GM19468 (cell line): ENCODE measurements around the gene MVB12A.

Source experiments
- ATAC-seq: cut with Tn5 transposase; IDR thresholded peaks from one replicate; pipeline ENCODE4 v1.9.1; 2021; ENCODE audit warnings: mild to moderate bottlenecking, moderate library complexity, moderate number of reproducible peaks; ENCODE audit not compliant: unreplicated experiment; ENCODE audit errors: extremely low read depth

The MVB12A gene

GRCh38 chr19:17404015-17404414 is 15.8 kb upstream of the MVB12A start:
- ATAC-seq, result no peak

GRCh38 chr19:17404621-17405249 is 15.1 kb upstream of the MVB12A start:
- no peak for ATAC-seq

GRCh38 chr19:17405250-17406045 is 14.4 kb upstream of the MVB12A start, which contains the start of gene BST2:
Gene BST2 (minus strand): TSS chr19:17405630. CDS start chr19:17405575, 55 bp downstream.
- peak; percentile 50 for ATAC-seq

- ATAC-seq, result no peak
These were observed 13.6 kb upstream of the MVB12A start for GRCh38 chr19:17406046-17406886.

GRCh38 chr19:17406887-17407196 is 13.0 kb upstream of the MVB12A start:
- ATAC-seq, result no peak

GRCh38 chr19:17409990-17410389 is 9.9 kb upstream of the MVB12A start:
- no peak for ATAC-seq

DNA sequence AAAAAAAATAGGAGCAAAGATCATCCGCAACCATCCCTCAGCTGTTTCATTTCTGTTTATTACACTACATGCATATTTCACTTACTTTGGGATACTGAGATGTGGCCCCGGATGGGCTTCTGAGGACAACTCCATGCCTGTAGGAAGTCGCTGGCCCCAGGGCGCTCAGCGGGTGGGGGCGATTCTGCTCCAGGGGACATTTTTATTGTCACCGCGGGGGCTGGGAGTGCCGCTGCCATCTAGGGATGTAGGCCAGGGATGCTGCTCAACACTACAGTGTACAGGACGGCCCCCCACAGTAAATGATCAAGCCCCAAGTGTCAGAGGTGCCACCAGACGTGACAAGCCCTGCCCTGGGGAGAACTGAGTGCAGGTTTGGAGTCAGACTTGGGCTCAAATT is 8.0 kb upstream of the MVB12A start:
- ATAC-seq, result no peak

- no peak for ATAC-seq
These were observed 5.8 kb upstream of the MVB12A start for GRCh38 chr19:17414097-17414496.

DNA sequence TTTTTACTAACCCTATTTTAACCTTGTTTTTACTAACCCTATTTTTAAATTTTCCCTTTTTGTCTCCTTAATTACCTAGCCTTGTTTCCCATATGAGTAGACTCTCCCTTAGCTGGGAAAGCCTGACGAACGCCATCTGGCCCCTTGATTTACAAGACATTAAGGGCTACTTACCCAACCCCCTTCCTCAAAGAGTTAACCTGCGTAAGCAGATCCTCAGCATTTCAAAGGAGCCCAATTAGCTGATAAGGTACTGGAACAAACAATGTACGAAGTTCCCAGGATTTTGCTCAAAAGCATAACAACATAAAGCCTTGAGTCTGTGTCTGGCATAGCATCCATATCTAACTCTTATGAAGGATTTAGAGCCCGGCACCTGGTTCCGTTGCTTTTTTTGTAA is 4.7 kb upstream of the MVB12A start:
- no peak for ATAC-seq

- no peak for ATAC-seq
These were observed 1.1 kb upstream of the MVB12A start for GRCh38 chr19:17418710-17419109.

GRCh38 chr19:17419154-17419620 is 660 bp upstream of the MVB12A start:
- no peak for ATAC-seq

GRCh38 chr19:17420475-17420924 is 653 bp downstream of the MVB12A start:
- ATAC-seq, result no peak

GRCh38 chr19:17421942-17422341 is 2.1 kb downstream of the MVB12A start:
- no peak for ATAC-seq

GRCh38 chr19:17423429-17424208 is 3.8 kb downstream of the MVB12A start:
- no peak for ATAC-seq

- ATAC-seq, result no peak
These were observed 5.0 kb downstream of the MVB12A start for GRCh38 chr19:17424743-17425365.

DNA sequence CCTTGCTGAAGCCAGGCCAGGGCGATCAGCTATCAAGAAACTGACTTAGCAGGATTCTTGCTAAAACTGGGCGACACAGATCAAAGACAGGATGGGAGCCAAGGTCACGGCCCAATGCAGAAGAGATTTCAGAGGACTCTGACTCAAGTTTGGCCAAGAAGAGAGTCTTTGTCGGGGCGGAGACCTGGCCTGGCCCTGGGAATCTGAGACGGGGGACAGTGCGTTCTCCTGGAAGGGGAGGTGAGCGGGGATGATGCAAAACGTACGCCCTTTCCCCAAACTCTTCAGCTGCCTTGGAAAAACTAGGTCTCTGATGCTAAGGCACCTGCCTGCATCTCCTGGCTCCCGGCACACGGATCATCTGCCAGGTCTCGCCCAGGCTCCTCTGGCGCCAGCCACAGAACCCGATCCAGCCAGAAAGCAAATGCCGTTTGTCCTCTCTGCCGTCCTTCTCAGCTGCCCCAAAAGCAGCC is 9.8 kb downstream of the MVB12A start:
- no peak for ATAC-seq

- ATAC-seq, result no peak
These were observed 11.6 kb downstream of the MVB12A start for GRCh38 chr19:17431417-17431816.

- ATAC-seq, result no peak
These were observed 15.4 kb downstream of the MVB12A start for GRCh38 chr19:17435218-17435617.

DNA sequence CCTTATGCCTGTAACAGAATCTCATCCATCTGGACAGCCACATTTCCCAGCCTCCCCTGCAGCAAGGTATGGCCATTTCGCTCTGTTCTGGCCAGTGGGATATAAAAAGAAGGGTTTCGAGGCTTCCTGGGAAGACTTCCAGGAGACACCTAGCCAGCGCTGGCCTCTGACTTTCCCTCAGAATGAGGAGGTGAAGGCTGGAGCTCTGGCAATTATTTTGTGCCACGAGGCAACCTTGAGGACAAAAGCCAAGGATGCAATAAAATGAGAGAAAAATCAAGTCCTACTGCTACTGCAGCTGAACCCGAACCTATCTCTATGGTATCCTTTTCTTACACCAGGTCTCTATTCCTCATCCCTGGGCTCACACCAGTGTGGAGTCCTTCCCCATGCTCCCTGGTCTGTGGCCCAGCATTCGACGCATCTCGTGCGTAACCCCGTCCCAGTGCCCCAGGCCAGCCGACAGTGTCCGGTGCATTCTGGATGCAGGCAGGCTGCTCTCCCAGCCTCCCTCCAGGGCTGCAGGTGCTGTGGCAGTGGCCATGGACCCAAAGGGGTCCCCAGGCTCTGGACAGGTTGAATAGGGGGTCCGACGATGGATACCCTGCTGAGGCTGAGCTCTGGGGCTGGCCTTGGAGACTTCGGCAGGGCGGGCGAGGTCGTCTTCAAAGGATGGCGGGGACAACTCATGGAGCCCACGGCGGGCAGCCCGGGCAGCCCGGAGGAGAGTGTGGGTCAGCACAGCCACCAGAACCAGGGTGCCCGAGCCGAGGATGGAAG is 16.4 kb downstream of the MVB12A start:
- ATAC-seq, result no peak
